GM21515 (cell line): ENCODE data around the gene RGS3.
"Not testable (repeated sequence)": the region's sequence is repeated elsewhere in the genome, so short reads cannot be mapped to it uniquely, and the experiment has no call there.

ENCODE experiments used
- ATAC-seq: cut with Tn5 transposase; IDR thresholded peaks from one replicate; pipeline ENCODE4 v1.9.1; 2021; ENCODE audit not compliant: unreplicated experiment

Gene RGS3

GRCh38 chr9:113543982-113544303 is 80.4 kb downstream of the RGS3 start:
- ATAC-seq, result no peak

- no peak for ATAC-seq
Measured at GRCh38 chr9:113545068-113545467, 81.5 kb downstream of the RGS3 start.

- no peak for ATAC-seq
Measured at GRCh38 chr9:113546566-113546965, 83.0 kb downstream of the RGS3 start.

GRCh38 chr9:113547501-113547900 is 84.0 kb downstream of the RGS3 start:
- no peak for ATAC-seq

GRCh38 chr9:113548221-113549041 is 84.9 kb downstream of the RGS3 start:
- ATAC-seq, result no peak

- ATAC-seq, result not testable (repeated sequence)
Measured at GRCh38 chr9:113549892-113550291, 86.4 kb downstream of the RGS3 start.

GRCh38 chr9:113556877-113557593 is 93.5 kb downstream of the RGS3 start:
- no peak for ATAC-seq

- no peak for ATAC-seq
Measured at GRCh38 chr9:113558632-113559502, 95.3 kb downstream of the RGS3 start.

- ATAC-seq, result no peak
Measured at GRCh38 chr9:113559834-113560800, 96.6 kb downstream of the RGS3 start.

DNA sequence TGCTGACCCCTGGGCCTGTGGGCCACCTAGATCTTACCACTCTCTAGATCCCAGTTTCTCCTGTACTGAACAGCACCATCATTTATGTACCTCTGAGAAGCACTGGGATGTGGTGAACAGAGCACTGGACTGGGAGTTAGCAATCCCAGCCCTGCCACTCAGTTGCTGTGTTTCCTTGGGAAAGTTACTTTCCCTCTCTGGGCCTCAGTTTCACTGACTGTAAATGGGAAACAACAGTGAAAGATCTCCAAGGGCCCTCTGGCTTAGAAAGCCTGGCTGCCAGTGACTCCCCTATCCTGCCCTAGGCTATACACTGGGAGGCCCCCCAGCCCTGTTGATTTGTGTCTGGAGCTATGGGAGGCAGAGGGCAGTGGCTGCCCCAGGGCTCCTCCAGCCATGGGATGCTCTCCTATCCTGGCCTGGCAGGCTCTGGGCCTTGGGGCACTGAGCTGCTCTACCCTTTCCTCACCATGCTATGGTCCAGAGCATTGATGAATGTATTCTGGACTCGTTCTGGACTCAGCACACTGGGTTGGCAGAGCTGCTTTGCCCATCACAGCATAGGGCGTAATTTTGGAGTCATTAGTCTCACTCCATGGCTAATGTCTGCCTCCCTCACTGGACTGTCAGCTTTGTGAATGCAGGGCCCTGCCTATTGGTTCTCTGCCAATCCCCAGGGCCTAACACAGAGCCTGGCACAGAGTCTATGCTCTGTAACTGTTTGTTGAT is 99.3 kb downstream of the RGS3 start:
- ATAC-seq, result no peak

DNA sequence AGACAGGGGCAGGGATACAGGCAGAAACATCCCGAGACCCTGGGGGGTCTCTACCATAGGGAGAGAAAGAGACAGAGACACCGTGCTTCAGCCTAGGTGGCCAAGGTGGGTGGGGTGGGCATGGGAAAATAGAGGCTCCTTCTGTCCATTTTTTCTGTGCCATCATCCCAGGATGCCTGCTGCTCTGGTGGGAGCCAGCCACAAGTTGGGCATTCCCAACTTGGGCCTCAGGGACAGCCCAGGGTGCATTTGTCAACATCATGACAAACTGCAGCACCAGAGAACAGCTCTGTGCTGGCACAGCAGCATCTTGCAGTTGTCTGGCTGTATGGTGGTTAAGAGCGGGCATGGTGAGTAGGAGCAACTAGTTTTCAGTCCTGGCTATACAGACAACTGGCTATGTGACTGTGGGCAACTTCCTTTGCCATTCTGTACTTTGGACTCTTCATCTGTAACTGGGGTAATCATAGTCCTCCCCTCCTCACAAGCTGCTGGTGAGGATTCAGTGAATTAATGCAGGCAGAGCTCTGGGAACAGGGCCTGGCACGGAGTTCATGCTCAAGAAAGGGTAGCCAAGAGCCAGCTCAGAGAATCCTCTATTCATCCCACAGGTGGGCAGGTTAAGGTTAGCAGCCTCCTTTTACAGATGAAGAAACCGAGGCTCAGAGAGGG is 100.4 kb downstream of the RGS3 start:
- ATAC-seq, result no peak

DNA sequence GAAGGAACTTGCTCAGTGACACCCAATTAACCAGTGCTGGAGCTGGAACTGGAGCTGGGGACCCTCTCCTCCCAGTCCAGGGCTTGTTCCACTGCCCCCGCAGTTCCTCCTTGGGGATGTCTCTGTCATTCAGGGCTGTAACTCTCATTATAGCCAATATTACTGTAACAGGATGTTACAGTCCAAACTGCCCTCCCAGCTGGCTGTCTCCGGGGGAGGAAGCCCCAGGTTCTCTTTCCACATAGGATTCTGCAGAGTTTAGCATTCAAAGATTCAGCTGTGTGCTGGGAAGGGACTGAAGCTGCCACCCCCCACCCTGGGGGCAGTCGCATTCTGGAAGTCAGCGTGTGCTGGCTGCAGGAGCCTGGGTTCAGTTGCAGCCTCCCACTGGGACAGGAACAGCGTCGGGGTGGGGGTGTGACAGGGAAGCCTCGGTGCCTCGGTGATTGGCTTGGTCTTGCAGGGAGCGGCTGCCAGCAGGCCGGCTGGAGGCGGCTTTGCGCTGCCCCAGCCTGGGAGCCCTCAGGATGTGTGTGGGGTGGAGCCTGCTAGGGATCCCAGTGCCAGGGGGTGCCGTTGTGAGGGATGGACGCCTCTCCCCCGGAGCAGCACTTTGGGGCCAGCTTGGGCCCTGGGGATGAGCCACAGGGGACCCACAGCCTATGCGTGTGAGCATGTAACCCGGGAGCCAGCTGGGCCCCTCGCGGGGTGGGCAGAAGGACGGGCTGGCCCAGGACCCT is 101.1 kb downstream of the RGS3 start:
- ATAC-seq, result no peak

GRCh38 chr9:113566016-113566711 is 102.6 kb downstream of the RGS3 start:
- ATAC-seq, result no peak

- no peak for ATAC-seq
Measured at GRCh38 chr9:113566712-113567071, 103.2 kb downstream of the RGS3 start.

GRCh38 chr9:113567361-113568080 is 104.0 kb downstream of the RGS3 start:
- no peak for ATAC-seq

- no peak for ATAC-seq
Measured at GRCh38 chr9:113568081-113568435, 104.5 kb downstream of the RGS3 start.

DNA sequence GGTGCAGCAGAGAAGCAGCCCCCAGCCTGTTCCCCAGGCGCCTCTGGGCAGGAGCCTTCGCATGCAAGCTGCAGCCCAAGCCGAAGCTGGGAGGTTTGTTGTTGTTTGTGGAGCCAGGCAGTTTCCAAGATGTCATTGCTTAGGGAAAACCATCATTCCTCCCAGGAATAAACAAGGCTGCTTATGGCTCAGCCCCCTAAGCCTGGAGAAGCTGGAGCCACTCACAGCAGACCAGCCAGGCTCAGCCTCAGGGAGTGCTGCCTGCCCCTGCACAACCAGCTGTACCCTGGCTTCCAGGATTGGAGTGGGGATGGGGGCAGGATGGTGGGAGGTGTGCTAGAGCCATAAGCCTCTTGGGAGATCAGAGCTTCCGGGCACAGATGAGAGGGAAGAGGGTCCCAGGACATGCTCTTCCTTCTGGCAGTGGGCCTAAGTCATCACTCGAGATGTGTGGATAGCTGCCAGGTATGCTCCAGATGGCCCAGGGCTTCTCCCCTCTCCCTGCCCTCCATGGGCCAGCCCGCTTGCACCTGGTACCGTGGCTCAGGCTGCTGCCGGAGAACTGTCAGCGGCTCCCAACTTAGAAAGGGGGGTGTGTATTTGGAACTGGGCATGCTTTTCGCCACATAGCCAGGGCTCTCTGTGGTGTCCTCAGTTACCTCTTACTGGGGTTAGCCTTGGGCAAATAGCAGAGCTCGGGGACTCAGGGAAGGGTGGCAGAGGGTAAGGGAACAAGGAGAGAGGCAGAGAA is 105.2 kb downstream of the RGS3 start:
- no peak for ATAC-seq
